Neural cell (in vitro differentiated cells): Measurements from ENCODE around the gene DPP6.

Experiments
- CTCF ChIP-seq: fragments of 450-650 bp; IDR thresholded peaks from 2 replicates; pipeline ENCODE4 v1.5.1; 2014; ENCODE audit warnings: antibody characterized with exemption, mild to moderate bottlenecking, moderate library complexity; ENCODE audit not compliant: poor library complexity, severe bottlenecking
- POLR2AphosphoS5 ChIP-seq: IDR thresholded peaks from 2 replicates; pipeline ENCODE4 v1.6.1; 2012

DNA sequence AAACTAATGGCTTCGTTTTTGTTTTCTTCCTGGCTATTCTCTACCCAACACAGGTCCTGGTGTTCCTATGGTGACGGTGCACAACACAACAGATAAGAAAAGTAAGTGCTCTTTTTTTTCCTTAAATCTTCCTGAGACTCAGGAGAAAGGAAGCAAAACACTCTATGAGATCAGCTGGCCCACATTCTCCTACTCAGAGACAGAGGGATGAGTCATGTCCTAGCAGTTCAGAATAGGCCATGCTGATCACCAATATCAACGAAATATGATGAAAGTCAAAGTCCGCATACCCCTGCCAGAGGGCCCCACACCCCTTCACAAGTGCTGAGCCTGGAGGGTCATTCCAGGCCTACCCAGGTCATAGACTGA, 801.5 kb downstream of the DPP6 start:
- TF ChIP-seq POLR2AphosphoS5 (no peak), CTCF (no peak)
